DOHH2 (cell line): ENCODE results near the gene CD63.
"Not testable (repeated sequence)": the region's sequence is repeated elsewhere in the genome, so short reads cannot be mapped to it uniquely, and the experiment has no call there.

Experiments used
- H3F3A ChIP-seq: fragments of 200-600 bp; sonication (generic), shearing (Covaris generic); 2 replicates; pipeline ENCODE4 v1.6.0; 2016; ENCODE audit warnings: antibody characterized with exemption, mild to moderate bottlenecking; ENCODE audit not compliant: control insufficient read depth, insufficient read depth
- H3K27ac ChIP-seq: fragments of 200-600 bp; sonication (generic); 2 replicates; pipeline ENCODE4 v1.5.1; 2014; ENCODE audit warnings: low read depth, mild to moderate bottlenecking, low read length, moderate library complexity
- H3K27me3 ChIP-seq: fragments of 200-600 bp; sonication (generic); 2 replicates; pipeline ENCODE4 v1.6.1; 2014; ENCODE audit warnings: mild to moderate bottlenecking, low read length, mixed read lengths; ENCODE audit not compliant: control insufficient read depth
- H3K36me3 ChIP-seq: fragments of 200-600 bp; sonication (generic); 2 replicates; pipeline ENCODE4 v1.6.1; 2014; ENCODE audit warnings: mild to moderate bottlenecking, low read length, moderate library complexity, mixed read lengths; ENCODE audit not compliant: control insufficient read depth
- H3K4me1 ChIP-seq: fragments of 200-600 bp; sonication (generic); 2 replicates; pipeline ENCODE4 v1.6.1; 2014; ENCODE audit warnings: mild to moderate bottlenecking, low read length, mixed read lengths; ENCODE audit not compliant: control insufficient read depth
- H3K4me2 ChIP-seq: fragments of 200-600 bp; sonication (generic); 2 replicates; pipeline ENCODE4 v1.6.0; 2014; ENCODE audit warnings: mild to moderate bottlenecking, low read length, moderate library complexity
- H3K4me3 ChIP-seq: fragments of 200-600 bp; sonication (generic); 2 replicates; pipeline ENCODE4 v1.5.1; 2014; ENCODE audit warnings: mild to moderate bottlenecking, low read length, mixed read lengths
- H3K79me2 ChIP-seq: fragments of 200-600 bp; sonication (generic); 2 replicates; pipeline ENCODE4 v1.6.1; 2014; ENCODE audit warnings: mild to moderate bottlenecking, low read length, mixed read lengths; ENCODE audit not compliant: control insufficient read depth
- H3K9me2 ChIP-seq: fragments of 200-600 bp; sonication (generic); replicated peaks from 2 replicates; pipeline ENCODE4 v1.6.1; 2014; ENCODE audit warnings: mild to moderate bottlenecking, low read length, mixed read lengths; ENCODE audit not compliant: control insufficient read depth
- H3K9me3 ChIP-seq: fragments of 200-600 bp; sonication (generic); 2 replicates; pipeline ENCODE4 v1.6.1; 2014; ENCODE audit warnings: antibody characterized with exemption, low read length, mixed read lengths; ENCODE audit not compliant: control insufficient read depth, insufficient read depth
- H4K20me1 ChIP-seq: fragments of 200-600 bp; sonication (generic); 2 replicates; pipeline ENCODE4 v1.6.0; 2014; ENCODE audit warnings: low read depth, mild to moderate bottlenecking, antibody characterized with exemption, low read length, moderate library complexity; ENCODE audit not compliant: control insufficient read depth, insufficient read depth
- CTCF ChIP-seq: fragments of 200-600 bp; sonication (generic); IDR thresholded peaks from one replicate; pipeline ENCODE4 v1.5.1; 2014; ENCODE audit warnings: antibody characterized with exemption, mild to moderate bottlenecking, low read depth, low read length; ENCODE audit not compliant: poor library complexity, severe bottlenecking
- EZH2phosphoT487 ChIP-seq: fragments of 200-600 bp; sonication (generic); IDR thresholded peaks from 2 replicates; pipeline ENCODE4 v1.6.1; 2017; ENCODE audit warnings: borderline replicate concordance, mild to moderate bottlenecking, antibody characterized with exemption, low read length, moderate library complexity, mixed read lengths

The CD63 gene

GRCh38 chr12:55767156-55767555, 38.3 kb upstream of the CD63 start:
- no peaks in the 10 kb centered on the region for H3K9me3 ChIP-seq
- H4K20me1 ChIP-seq = no peaks in the 10 kb centered on the region
- H3K4me2 ChIP-seq = no peak overlapping the region
- H3K36me3 ChIP-seq = peaks cover 66% of the 10 kb centered on the region
- H3F3A ChIP-seq = 0 out of 2 replicates have a peak, but pooled peaks cover 3% of the 10 kb centered on the region
- no peak overlapping the region for H3K27ac ChIP-seq
- TF ChIP-seq EZH2phosphoT487 = no peak
- TF ChIP-seq CTCF = no peak
- no peak overlapping the region for H3K4me3 ChIP-seq
- no peaks in the 10 kb centered on the region for H3K27me3 ChIP-seq
- H3K4me1 ChIP-seq = no peaks in the 10 kb centered on the region
- peaks cover 11% of the 10 kb centered on the region for H3K79me2 ChIP-seq
- H3K9me2 ChIP-seq = no peaks in the 10 kb centered on the region

GRCh38 chr12:55765736-55766290, 37.0 kb upstream of the CD63 start:
- H3K79me2 ChIP-seq = peaks cover 6% of the 10 kb centered on the region
- no peaks in the 10 kb centered on the region for H3K9me3 ChIP-seq
- H3K4me1 ChIP-seq = no peaks in the 10 kb centered on the region
- TF ChIP-seq CTCF = no peak
- TF ChIP-seq EZH2phosphoT487 = no peak
- no peak overlapping the region for H3K4me3 ChIP-seq
- H3K9me2 ChIP-seq = no peaks in the 10 kb centered on the region
- peaks cover 65% of the 10 kb centered on the region for H3K36me3 ChIP-seq
- H3K27ac ChIP-seq = no peak overlapping the region
- H4K20me1 ChIP-seq = no peaks in the 10 kb centered on the region
- H3K27me3 ChIP-seq = no peaks in the 10 kb centered on the region
- H3K4me2 ChIP-seq = no peak overlapping the region
- peaks cover 5% of the 10 kb centered on the region; the same call in 1 of the 2 replicates for H3F3A ChIP-seq

- no peak overlapping the region for H3K4me2 ChIP-seq
- H4K20me1 ChIP-seq = no peaks in the 10 kb centered on the region
- H3K4me1 ChIP-seq = no peaks in the 10 kb centered on the region
- no peaks in the 10 kb centered on the region for H3K27me3 ChIP-seq
- H3K9me3 ChIP-seq = no peaks in the 10 kb centered on the region
- no peak overlapping the region for H3K4me3 ChIP-seq
- peaks cover 75% of the 10 kb centered on the region for H3K36me3 ChIP-seq
- no peaks in the 10 kb centered on the region for H3K9me2 ChIP-seq
- H3K27ac ChIP-seq = no peak overlapping the region
- TF ChIP-seq EZH2phosphoT487 = no peak
- no peak for TF ChIP-seq CTCF
- H3F3A ChIP-seq = peaks cover 7% of the 10 kb centered on the region
- H3K79me2 ChIP-seq = peaks cover 6% of the 10 kb centered on the region
These were observed 33.8 kb upstream of the CD63 start for GRCh38 chr12:55762646-55763045.

- H3K27ac ChIP-seq = no peak overlapping the region
- H3K9me3 ChIP-seq = no peaks in the 10 kb centered on the region
- no peak overlapping the region for H3K4me2 ChIP-seq
- no peaks in the 10 kb centered on the region for H3K9me2 ChIP-seq
- no peaks in the 10 kb centered on the region for H4K20me1 ChIP-seq
- TF ChIP-seq EZH2phosphoT487 (no peak), CTCF (no peak)
- H3K36me3 ChIP-seq = peaks cover 79% of the 10 kb centered on the region
- H3F3A ChIP-seq = peaks cover 8% of the 10 kb centered on the region
- H3K27me3 ChIP-seq = no peaks in the 10 kb centered on the region
- H3K79me2 ChIP-seq = no peaks in the 10 kb centered on the region; the same call in 1 of the 2 replicates
- no peak overlapping the region for H3K4me3 ChIP-seq
- no peaks in the 10 kb centered on the region for H3K4me1 ChIP-seq
These were observed 31.9 kb upstream of the CD63 start for GRCh38 chr12:55760663-55761062.

GRCh38 chr12:55758575-55758974, 29.8 kb upstream of the CD63 start:
- H3K79me2 ChIP-seq, H3K27ac ChIP-seq, H3K9me3 ChIP-seq, H3F3A ChIP-seq, H3K4me2 ChIP-seq, H3K4me1 ChIP-seq, H3K9me2 ChIP-seq, H3K4me3 ChIP-seq, H3K27me3 ChIP-seq, H4K20me1 ChIP-seq: not testable (repeated sequence)
- H3K36me3 ChIP-seq = peaks cover 85% of the 10 kb centered on the region
